HepG2 (cell line): ENCODE measurements around the gene CSNK1D. TPM values are rescaled to one million over a fixed set of nuclear protein-coding genes. Genes with fewer than 3 reads are reported as not detected.

ENCODE experiments used
- AGO1 ChIP-seq: fragments of 200-400 bp; formaldehyde crosslinking; IDR thresholded peaks from 2 replicates; pipeline ENCODE4 v1.6.1; 2017; ENCODE audit warnings: mild to moderate bottlenecking, low read depth, low read length, moderate library complexity; ENCODE audit not compliant: poor library complexity, severe bottlenecking
- AHDC1 ChIP-seq: sonication (generic); formaldehyde crosslinking; IDR thresholded peaks from 2 replicates; pipeline ENCODE4 v1.5.1; 2020; ENCODE audit warnings: mild to moderate bottlenecking, missing genetic modification reagents, borderline replicate concordance
- CHD2 ChIP-seq: IDR thresholded peaks from 2 replicates; pipeline ENCODE4 v1.6.1; 2011; ENCODE audit warnings: low read depth, low read length, improper control_type of control experiment
- EED ChIP-seq: sonication (generic); formaldehyde crosslinking; IDR thresholded peaks from 2 replicates; pipeline ENCODE4 v1.5.0; 2020; ENCODE audit warnings: mild to moderate bottlenecking, missing genetic modification reagents
- FIP1L1 ChIP-seq: fragments of 200-400 bp; formaldehyde crosslinking; IDR thresholded peaks from 2 replicates; pipeline ENCODE4 v1.6.1; 2018; ENCODE audit warnings: low read depth, mild to moderate bottlenecking, low read length, moderate library complexity, borderline replicate concordance; ENCODE audit not compliant: insufficient read depth
- HMGXB3 ChIP-seq: sonication (generic); formaldehyde crosslinking; IDR thresholded peaks from 2 replicates; pipeline ENCODE4 v1.4.0; 2020; ENCODE audit warnings: missing genetic modification reagents, borderline replicate concordance
- IKZF1 ChIP-seq: fragments of 450-650 bp; IDR thresholded peaks from 2 replicates; pipeline ENCODE4 v1.7.1; 2016
- MAFK ChIP-seq, 2 experiments: IDR thresholded peaks in 1 of 2; conservative IDR thresholded peaks in 1 of 2; 2 replicates each; pipeline ENCODE4 v1.6.1; 2011; ENCODE audit warnings: improper control_type of control experiment in 2 of 2, low read length in 2 of 2
- MATR3 ChIP-seq: sonication (generic); formaldehyde crosslinking; IDR thresholded peaks from 2 replicates; pipeline ENCODE4 v1.4.0; 2020; ENCODE audit warnings: missing genetic modification reagents
- MYC ChIP-seq: sonication (generic); formaldehyde crosslinking; IDR thresholded peaks from 2 replicates; pipeline ENCODE4 v1.9.0; 2021; ENCODE audit warnings: missing genetic modification reagents, borderline replicate concordance
- NRL ChIP-seq: sonication (generic); formaldehyde crosslinking; IDR thresholded peaks from 2 replicates; pipeline ENCODE4 v1.5.0; 2020; ENCODE audit warnings: missing genetic modification reagents, mild to moderate bottlenecking, moderate library complexity, borderline replicate concordance
- SKIL ChIP-seq: sonication (generic); formaldehyde crosslinking; IDR thresholded peaks from 2 replicates; pipeline ENCODE4 v1.8.0; 2022; ENCODE audit warnings: missing genetic modification reagents, mild to moderate bottlenecking, moderate library complexity, borderline replicate concordance
- ZBTB7B ChIP-seq: sonication (generic); formaldehyde crosslinking; IDR thresholded peaks from 2 replicates; pipeline ENCODE4 v1.4.0; 2020; ENCODE audit warnings: missing genetic modification reagents
- ZNF180 ChIP-seq: sonication (generic); formaldehyde crosslinking; IDR thresholded peaks from 2 replicates; pipeline ENCODE4 v1.4.0; 2020; ENCODE audit warnings: low read depth, missing genetic modification reagents, borderline replicate concordance
- ZNF232 ChIP-seq: sonication (generic); formaldehyde crosslinking; IDR thresholded peaks from 2 replicates; pipeline ENCODE4 v1.4.0; 2020; ENCODE audit warnings: missing genetic modification reagents, borderline replicate concordance
- ZNF235 ChIP-seq: sonication (generic); formaldehyde crosslinking; IDR thresholded peaks from 2 replicates; pipeline ENCODE4 v1.8.1; 2023; ENCODE audit warnings: mild to moderate bottlenecking, missing genetic modification reagents, borderline replicate concordance
- ZNF768 ChIP-seq: sonication (generic); formaldehyde crosslinking; IDR thresholded peaks from 2 replicates; pipeline ENCODE4 v1.4.0; 2020; ENCODE audit warnings: missing genetic modification reagents
- polyA plus RNA-seq, 8 experiments: library from polyadenylated mRNA; depleted of rRNA in 3 of 8; stranded (reverse) in 7 of 8; unstranded in 1 of 8; fragments of >200 nt; fragmentation: Illumina TruSeq in 4 of 8; extraction: Trizol in 4 of 8; gene quantifications; 2 replicates each; pipeline versions ENCODE4 v1.2.1 to v1.2.3, GENCODE V29; 2011 to 2016; ENCODE audit warnings: low read depth in 4 of 8, missing spikeins in 1 of 8, mixed read lengths in 1 of 8; ENCODE audit not compliant: insufficient read depth in 1 of 8
- total RNA-seq, 5 experiments: library from RNA; depleted of rRNA; stranded (reverse); fragments of >200 nt; fragmentation: Illumina TruSeq; extraction: Trizol; gene quantifications; 2 replicates each; pipeline ENCODE4 v1.2.3, GENCODE V29; 2016; ENCODE audit warnings: low read depth in 1 of 5

CSNK1D gene
- total and polyA plus RNA-seq, 2 of the 13 experiments (the other 11 are each of a cell fraction or from before 2014, with no cell fraction given): 31.5 to 128 TPM

GRCh38 chr17:82226146-82226808 is 47.2 kb downstream of the CSNK1D start (continued):
- TF ChIP-seq FIP1L1 (no peak), CHD2 (no peak), HMGXB3 (no peak), AGO1 (peak; percentile 43), AHDC1 (no peak), ZNF235 (CRISPR knock-in tag) (no peak), IKZF1 (no peak), ZNF180 (no peak), ZNF232 (CRISPR knock-in tag) (no peak), EED (no peak), MATR3 (CRISPR knock-in tag) (no peak), ZNF768 (CRISPR knock-in tag) (no peak), MYC (CRISPR knock-in tag) (peak; percentile 13; the same call in 1 of the 2 replicates), MAFK (conservative IDR thresholded peaks at IDR 0.05 in 1 of 2, IDR thresholded peaks at IDR 0.05 in 1 of 2; ENCODE audit: low read length in 2 of 2) (no peak), ZBTB7B (no peak), SKIL (CRISPR knock-in tag) (no peak), NRL (CRISPR knock-in tag) (0 out of 2 replicates have a peak, but pooled peaks have one; percentile 11)
